Measurements from ENCODE around the gene HMCN2. TPM values are rescaled to one million over a fixed set of nuclear protein-coding genes. Genes with fewer than 3 reads are reported as not detected.

Gene HMCN2
- total RNA-seq, 2 donors from 2014 or later = 1.3 to 7.3 TPM

GRCh38 chr9:130259044-130259443 lies 6.5 kb upstream of the HMCN2 start:
- TF ChIP-seq CTCF (IDR thresholded peaks at IDR 0.05) = no peak
- H3K9me3 ChIP-seq = no peaks in the 10 kb centered on the region
- H3K4me1 ChIP-seq = peaks cover 0 to 6% of the 10 kb centered on the region in 2 donors
- H3K4me3 ChIP-seq = no peak overlapping the region
- H3K27ac ChIP-seq = no peak overlapping the region
- H3K36me3 ChIP-seq = no peaks in the 10 kb centered on the region
- H3K27me3 ChIP-seq = peaks cover 0 to 2% of the 10 kb centered on the region in 2 donors
- no peak for DNase-seq (ENCODE audit: low spot score)

GRCh38 chr9:130260816-130261765 lies 4.5 kb upstream of the HMCN2 start:
- H3K36me3 ChIP-seq = no peaks in the 10 kb centered on the region
- TF ChIP-seq CTCF (IDR thresholded peaks at IDR 0.05) = no peak
- no peak overlapping the region for H3K4me3 ChIP-seq
- DNase-seq (ENCODE audit: low spot score) = no peak
- peaks cover 0 to 14% of the 10 kb centered on the region in 2 donors for H3K27me3 ChIP-seq
- H3K27ac ChIP-seq = no peak overlapping the region
- no peaks in the 10 kb centered on the region for H3K9me3 ChIP-seq
- H3K4me1 ChIP-seq = peaks cover 0 to 24% of the 10 kb centered on the region in 2 donors

- DNase-seq (ENCODE audit: low spot score) = no peak
- Histone ChIP-seq H3K27ac (no peak overlapping the region), H3K4me1 (peaks cover 0 to 30% of the 10 kb centered on the region in 2 donors), H3K4me3 (no peak overlapping the region), H3K36me3 (no peaks in the 10 kb centered on the region), H3K27me3 (peaks cover 0 to 19% of the 10 kb centered on the region in 2 donors), H3K9me3 (no peaks in the 10 kb centered on the region)
- no peak for TF ChIP-seq CTCF (IDR thresholded peaks at IDR 0.05)
These were observed 3.4 kb upstream of the HMCN2 start for GRCh38 chr9:130262061-130262745.

- H3K27me3 ChIP-seq = peaks cover 0 to 19% of the 10 kb centered on the region in 2 donors
- no peak overlapping the region for H3K27ac ChIP-seq
- no peak for DNase-seq (ENCODE audit: low spot score)
- no peak overlapping the region for H3K4me3 ChIP-seq
- no peaks in the 10 kb centered on the region for H3K36me3 ChIP-seq
- peaks cover 0 to 30% of the 10 kb centered on the region in 2 donors for H3K4me1 ChIP-seq
- H3K9me3 ChIP-seq = no peaks in the 10 kb centered on the region
- TF ChIP-seq CTCF (IDR thresholded peaks at IDR 0.05) = no peak
These were observed 2.8 kb upstream of the HMCN2 start for GRCh38 chr9:130262771-130263170.

- Histone ChIP-seq H3K27ac (no peak overlapping the region), H3K27me3 (peaks cover 0 to 19% of the 10 kb centered on the region in 2 donors), H3K9me3 (no peaks in the 10 kb centered on the region), H3K4me3 (no peak overlapping the region), H3K36me3 (no peaks in the 10 kb centered on the region), H3K4me1 (peaks cover 0 to 36% of the 10 kb centered on the region in 2 donors)
- peak in 1 of 2 donors; percentile 49 for TF ChIP-seq CTCF (IDR thresholded peaks at IDR 0.05)
- DNase-seq (ENCODE audit: low spot score) = no peak
These were observed 1.8 kb upstream of the HMCN2 start for GRCh38 chr9:130263601-130264413.

All from right atrium auricular region (tissue), 2 donors.